Mesodermal cell (in vitro differentiated cells): Measurements from ENCODE around the gene ATXN7L1.

Experiments
- H3K27ac ChIP-seq: 2 replicates; pipeline ENCODE4 v1.7.0; 2013; ENCODE audit warnings: mild to moderate bottlenecking, low read depth, low read length, moderate library complexity; ENCODE audit not compliant: severe bottlenecking
- H3K36me3 ChIP-seq: 2 replicates; pipeline ENCODE4 v1.7.1; 2013; ENCODE audit warnings: mild to moderate bottlenecking, low read length, moderate library complexity; ENCODE audit not compliant: control insufficient read depth, insufficient read depth
- H3K4me1 ChIP-seq: one replicate; pipeline ENCODE4 v1.7.1; 2013; ENCODE audit warnings: mild to moderate bottlenecking, low read length; ENCODE audit not compliant: insufficient read depth, control insufficient read depth, poor library complexity, severe bottlenecking
- H3K4me3 ChIP-seq: 2 replicates; pipeline ENCODE4 v1.7.0; 2013; ENCODE audit warnings: low read length, control low read depth, mild to moderate bottlenecking; ENCODE audit not compliant: insufficient read depth, poor library complexity, severe bottlenecking; ENCODE audit errors: extremely low read depth
- H3K9me3 ChIP-seq: 2 replicates; pipeline ENCODE4 v1.7.1; 2013; ENCODE audit warnings: mild to moderate bottlenecking, low read length, moderate library complexity; ENCODE audit not compliant: control insufficient read depth
- WGBS, 2 experiments: methylation state at CpG; one replicate each; pipeline ENCODE4 v1.1.5; 2013; ENCODE audit warnings: missing lambda C conversion rate in 2 of 2; ENCODE audit not compliant: insufficient coverage in 2 of 2; 5-methylcytosine and 5-hydroxymethylcytosine counted together

The ATXN7L1 gene

GRCh38 chr7:105682341-105683060 lies 193.9 kb downstream of the ATXN7L1 start:
- H3K36me3 ChIP-seq = no peaks in the 10 kb centered on the region
- no peaks in the 10 kb centered on the region for H3K9me3 ChIP-seq
- no peak overlapping the region for H3K27ac ChIP-seq
- peaks cover 7% of the 10 kb centered on the region for H3K4me1 ChIP-seq
- no peak overlapping the region for H3K4me3 ChIP-seq
- no CpG with 5 or more reads among the region's 2 CpGs for WGBS, 2 experiments

- Histone ChIP-seq H3K4me3 (no peak overlapping the region), H3K4me1 (peaks cover 7% of the 10 kb centered on the region), H3K27ac (no peak overlapping the region), H3K36me3 (no peaks in the 10 kb centered on the region), H3K9me3 (no peaks in the 10 kb centered on the region)
- WGBS, 2 experiments = 78 to 84% methylated on average over 6 to 7 of the region's 9 CpGs
Measured at GRCh38 chr7:105680505-105681187, 195.8 kb downstream of the ATXN7L1 start.

- no peak overlapping the region for H3K27ac ChIP-seq
- no peaks in the 10 kb centered on the region for H3K9me3 ChIP-seq
- 80 to 87% methylated on average over 24 to 25 of the region's 25 CpGs for WGBS, 2 experiments
- peaks cover 7% of the 10 kb centered on the region for H3K4me1 ChIP-seq
- no peaks in the 10 kb centered on the region for H3K36me3 ChIP-seq
- H3K4me3 ChIP-seq = no peak overlapping the region
Measured at GRCh38 chr7:105678811-105679495, 197.4 kb downstream of the ATXN7L1 start.

GRCh38 chr7:105677817-105678573 lies 198.4 kb downstream of the ATXN7L1 start:
- peaks cover 7% of the 10 kb centered on the region for H3K4me1 ChIP-seq
- WGBS, 2 experiments = 89 to 98% methylated on average over 5 of the region's 11 CpGs
- no peak overlapping the region for H3K27ac ChIP-seq
- H3K9me3 ChIP-seq = no peaks in the 10 kb centered on the region
- no peaks in the 10 kb centered on the region for H3K36me3 ChIP-seq
- H3K4me3 ChIP-seq = no peak overlapping the region

- H3K9me3 ChIP-seq = no peaks in the 10 kb centered on the region
- no peak overlapping the region for H3K27ac ChIP-seq
- H3K4me3 ChIP-seq = no peak overlapping the region
- WGBS, 2 experiments = 86 to 100% methylated on average over 2 to 3 of the region's 4 CpGs
- H3K4me1 ChIP-seq = peaks cover 7% of the 10 kb centered on the region
- H3K36me3 ChIP-seq = no peaks in the 10 kb centered on the region
Measured at GRCh38 chr7:105677410-105677730, 199.0 kb downstream of the ATXN7L1 start.

GRCh38 chr7:105675934-105676371 lies 200.4 kb downstream of the ATXN7L1 start:
- H3K9me3 ChIP-seq = no peaks in the 10 kb centered on the region
- H3K27ac ChIP-seq = no peak overlapping the region
- peaks cover 7% of the 10 kb centered on the region for H3K4me1 ChIP-seq
- 95% methylated on average over 6 to 8 of the region's 8 CpGs for WGBS, 2 experiments
- no peaks in the 10 kb centered on the region for H3K36me3 ChIP-seq
- no peak overlapping the region for H3K4me3 ChIP-seq

- peaks cover 7% of the 10 kb centered on the region for H3K4me1 ChIP-seq
- no peaks in the 10 kb centered on the region for H3K36me3 ChIP-seq
- no peak overlapping the region for H3K27ac ChIP-seq
- no peaks in the 10 kb centered on the region for H3K9me3 ChIP-seq
- WGBS, 2 experiments = 81 to 100% methylated on average over 1 to 2 of the region's 4 CpGs
- no peak overlapping the region for H3K4me3 ChIP-seq
Measured at GRCh38 chr7:105674200-105674920, 202.0 kb downstream of the ATXN7L1 start.

- H3K4me3 ChIP-seq = no peak overlapping the region
- 87 to 89% methylated on average over 6 of the region's 7 CpGs for WGBS, 2 experiments
- H3K36me3 ChIP-seq = no peaks in the 10 kb centered on the region
- H3K27ac ChIP-seq = no peak overlapping the region
- no peaks in the 10 kb centered on the region for H3K9me3 ChIP-seq
- no peaks in the 10 kb centered on the region for H3K4me1 ChIP-seq
Measured at GRCh38 chr7:105673367-105674084, 202.9 kb downstream of the ATXN7L1 start.

- no peak overlapping the region for H3K27ac ChIP-seq
- no peak overlapping the region for H3K4me3 ChIP-seq
- H3K9me3 ChIP-seq = no peaks in the 10 kb centered on the region
- H3K4me1 ChIP-seq = no peaks in the 10 kb centered on the region
- 89 to 100% methylated on average over 2 of the region's 2 CpGs for WGBS, 2 experiments
- H3K36me3 ChIP-seq = no peaks in the 10 kb centered on the region
Measured at GRCh38 chr7:105672801-105673200, 203.6 kb downstream of the ATXN7L1 start.
